ENCODE data around the gene SCRN1. TPM values are rescaled to one million over a fixed set of nuclear protein-coding genes. Genes with fewer than 3 reads are reported as not detected.
"Not testable (repeated sequence)": the region's sequence is repeated elsewhere in the genome, so short reads cannot be mapped to it uniquely, and the experiment has no call there.

Gene SCRN1
- total RNA-seq, 1 donor from 2014 or later, result 36.9 TPM

DNA sequence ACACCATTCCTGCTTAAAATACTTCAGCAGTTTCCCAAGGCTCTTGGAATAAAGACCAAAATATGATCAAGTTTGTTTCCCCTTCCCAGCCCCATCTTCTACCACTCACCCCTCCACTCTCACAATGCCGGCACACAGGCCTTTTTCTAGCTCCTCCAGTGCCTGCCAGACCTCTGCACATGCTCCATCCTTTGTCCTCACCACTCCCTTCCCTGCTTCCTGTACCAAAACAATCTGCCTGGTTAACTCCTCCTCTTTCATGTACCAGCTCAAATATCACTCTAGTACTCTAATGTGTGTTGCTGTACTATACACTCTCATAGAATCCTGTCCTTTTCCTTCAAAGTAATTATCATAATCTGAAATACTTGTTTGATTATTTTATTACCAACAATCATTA, 19.4 kb downstream of the SCRN1 start:
- no peak for DNase-seq (ENCODE audit: low spot score)

DNA sequence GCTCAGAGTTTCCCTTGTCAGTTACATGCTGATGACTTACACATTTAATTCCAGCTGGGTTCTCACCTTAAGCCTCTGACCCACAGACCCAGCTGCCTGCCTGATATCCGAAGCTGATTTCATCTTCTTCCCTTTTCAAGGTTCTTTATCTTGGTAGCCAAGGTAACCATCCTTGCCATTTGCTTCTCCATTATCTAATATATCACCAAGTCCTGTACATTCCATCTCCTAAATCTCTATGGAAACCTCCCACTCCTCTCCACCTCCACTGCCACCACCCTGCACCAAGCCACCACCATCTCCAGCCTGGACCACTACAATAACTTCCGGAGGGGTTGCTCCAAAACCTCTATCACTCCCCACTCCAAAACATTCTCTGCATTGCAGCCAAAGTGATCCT, 19.9 kb downstream of the SCRN1 start:
- DNase-seq (ENCODE audit: low spot score), result no peak

DNA sequence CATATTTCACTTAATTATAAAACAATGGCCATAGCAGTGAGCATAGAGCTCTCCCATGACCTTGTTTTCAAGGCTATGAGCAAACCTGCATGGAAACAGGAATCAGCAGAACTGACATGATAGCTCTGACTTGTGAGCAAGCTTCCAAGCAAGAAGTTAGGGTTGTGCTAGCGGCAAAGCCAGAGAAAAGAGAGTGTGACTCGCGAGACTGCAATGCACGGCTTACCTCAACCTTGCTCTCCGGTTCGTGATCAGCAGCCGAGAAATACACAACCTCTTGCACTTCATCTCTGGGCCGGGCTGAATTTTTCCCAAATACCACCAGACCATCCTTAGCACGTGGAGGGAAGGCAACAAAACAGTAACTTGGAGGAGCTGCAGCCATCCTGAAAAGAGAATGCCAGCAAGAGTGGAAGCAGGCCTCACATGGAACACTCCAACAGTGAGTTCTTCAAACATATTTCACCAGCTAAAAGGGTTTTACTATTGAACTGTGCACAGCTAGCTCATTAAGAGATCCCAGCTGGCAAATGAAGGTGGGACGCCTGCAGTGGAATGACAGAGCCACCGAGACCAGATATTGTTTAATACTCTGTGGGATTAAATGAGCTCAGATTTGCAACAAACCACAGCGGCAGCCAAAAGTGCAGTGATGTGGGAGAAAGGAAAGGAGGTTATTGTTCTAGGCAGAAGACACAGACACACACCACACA, 20.8 kb downstream of the SCRN1 start:
- DNase-seq (ENCODE audit: low spot score), result no peak

DNA sequence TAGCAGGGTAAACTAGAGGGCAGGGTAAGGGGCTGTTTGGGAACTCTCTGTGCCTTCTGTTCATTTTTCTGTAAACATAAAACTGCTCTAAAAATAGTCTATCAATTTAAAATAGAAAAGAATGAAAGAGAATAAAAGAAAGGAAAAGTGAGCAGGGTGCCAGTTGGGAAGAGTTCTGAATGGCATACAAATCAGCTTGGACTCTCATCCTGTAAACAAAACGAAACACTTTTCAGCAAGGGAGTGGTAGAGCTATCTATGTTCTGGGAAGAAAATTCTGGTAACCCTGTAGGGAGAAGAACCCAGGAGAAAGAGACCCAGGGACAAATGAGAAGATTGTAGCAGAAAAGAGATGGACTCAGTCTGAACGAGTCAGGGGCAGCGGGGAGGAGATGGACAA, 24.6 kb downstream of the SCRN1 start:
- no peak for DNase-seq (ENCODE audit: low spot score)

GRCh38 chr7:29962035-29962434, 27.6 kb downstream of the SCRN1 start:
- no peak for DNase-seq (ENCODE audit: low spot score)

GRCh38 chr7:29961611-29962010, 28.0 kb downstream of the SCRN1 start:
- DNase-seq (ENCODE audit: low spot score), result not testable (repeated sequence)

GRCh38 chr7:29958667-29959358, 30.8 kb downstream of the SCRN1 start:
- DNase-seq (ENCODE audit: low spot score), result no peak

GRCh38 chr7:29957521-29958310, 31.9 kb downstream of the SCRN1 start:
- DNase-seq (ENCODE audit: low spot score), result no peak

DNA sequence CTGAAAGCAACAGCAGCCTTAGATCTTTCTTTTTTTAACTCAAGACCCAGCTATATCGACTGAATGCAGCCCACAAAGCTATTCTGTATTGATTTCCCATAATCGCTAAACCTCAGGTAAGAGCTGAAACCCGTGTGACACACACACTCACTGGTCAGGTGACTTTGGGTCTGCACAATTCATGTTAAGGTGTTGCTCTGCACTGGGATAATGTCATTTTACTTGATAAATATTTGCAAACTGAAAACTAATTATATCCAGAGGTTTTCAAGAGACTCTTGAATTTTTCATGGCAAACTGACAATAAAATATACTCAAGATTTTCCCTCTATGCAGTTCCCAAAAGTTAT, 33.1 kb downstream of the SCRN1 start:
- no peak for DNase-seq (ENCODE audit: low spot score)

GRCh38 chr7:29955799-29956486, 33.7 kb downstream of the SCRN1 start:
- DNase-seq (ENCODE audit: low spot score), result no peak

GRCh38 chr7:29955075-29955792, 34.4 kb downstream of the SCRN1 start:
- no peak for DNase-seq (ENCODE audit: low spot score)

DNA sequence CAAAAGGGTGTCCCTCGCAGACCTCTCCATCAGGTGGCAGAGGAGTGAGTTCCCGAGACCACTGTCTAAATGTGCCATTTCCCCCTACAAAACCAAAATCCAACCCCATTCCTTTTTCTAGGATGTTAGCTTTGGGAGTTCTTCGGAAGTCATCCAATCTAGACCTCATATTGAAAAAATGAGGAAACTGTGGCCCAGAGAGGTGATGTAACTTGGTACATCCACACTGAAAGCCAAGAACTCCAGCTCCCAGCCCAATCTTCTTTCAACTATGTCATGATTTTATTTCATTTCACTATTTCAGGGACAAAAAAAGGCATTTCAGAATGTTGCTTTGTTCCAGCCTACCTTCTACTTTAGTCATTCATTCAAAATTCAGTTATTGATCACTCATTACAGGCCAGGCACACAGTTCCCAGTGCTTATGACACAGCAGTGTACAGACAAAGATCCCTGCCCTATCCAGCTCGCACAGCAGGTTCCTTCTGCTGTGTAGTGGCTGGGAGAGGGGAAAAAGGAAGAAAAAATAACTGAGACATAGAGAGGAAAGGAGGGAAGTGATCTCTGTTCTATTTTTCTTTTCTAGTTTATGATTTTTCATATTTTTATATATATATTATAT, 35.8 kb downstream of the SCRN1 start:
- no peak for DNase-seq (ENCODE audit: low spot score)

DNA sequence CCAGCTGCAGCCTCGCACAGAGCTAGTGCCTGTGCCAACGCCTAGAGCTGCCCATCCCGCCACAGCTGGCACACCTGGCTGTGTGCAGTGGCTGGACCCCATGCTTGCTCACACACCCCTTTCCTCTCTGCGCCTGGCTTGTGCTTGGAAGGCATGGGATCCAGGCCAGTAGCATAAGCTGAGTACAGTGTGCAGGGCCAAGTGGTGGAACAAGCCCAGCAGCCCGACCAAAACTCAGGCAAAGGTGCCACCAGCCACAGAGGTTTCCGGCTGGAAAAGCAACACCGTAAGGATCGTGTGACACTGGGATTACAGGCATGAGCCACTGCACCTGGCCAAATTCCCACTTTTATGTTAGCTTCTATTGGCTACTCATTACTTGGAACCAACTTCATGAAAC, 38.4 kb downstream of the SCRN1 start:
- no peak for DNase-seq (ENCODE audit: low spot score)

- no peak for DNase-seq (ENCODE audit: low spot score)
Measured at GRCh38 chr7:29950480-29950879, 39.1 kb downstream of the SCRN1 start.

- DNase-seq (ENCODE audit: low spot score), result no peak
Measured at GRCh38 chr7:29948587-29948986, 41.0 kb downstream of the SCRN1 start.

DNA sequence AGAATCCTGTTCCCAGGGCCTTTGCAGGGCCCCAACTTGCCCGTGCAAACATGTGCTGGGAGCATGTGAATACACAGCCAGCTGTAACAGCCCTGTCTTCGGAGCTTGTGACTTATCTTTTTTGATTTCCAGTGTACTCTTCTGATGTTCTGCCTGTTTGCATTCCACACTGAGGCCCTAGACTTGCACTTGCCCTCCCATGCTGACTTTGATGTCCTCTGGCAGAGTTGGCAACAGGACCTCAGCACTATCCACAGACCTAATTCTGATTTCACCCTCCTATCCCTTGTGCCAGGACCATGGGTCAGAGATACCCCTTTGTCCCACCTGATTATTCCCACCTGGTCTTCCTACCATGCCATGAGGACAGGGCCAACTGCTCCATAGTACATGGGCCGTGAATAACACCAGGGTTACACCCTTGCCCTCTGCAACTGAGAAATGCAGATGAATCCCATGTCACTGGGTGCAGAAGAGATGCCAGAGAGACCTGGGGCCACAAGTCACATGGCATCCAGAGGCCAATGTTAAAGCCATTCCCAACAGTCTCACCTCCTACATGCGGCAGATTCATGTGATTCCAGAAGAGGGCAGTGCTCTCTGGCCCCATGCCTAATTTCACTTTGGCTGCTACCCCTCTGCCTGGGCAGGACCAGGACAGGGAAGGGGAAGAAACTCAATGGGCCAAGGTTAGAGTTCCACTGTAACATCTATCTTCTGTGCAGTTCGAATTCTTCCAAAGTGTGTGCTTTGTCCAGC, 43.0 kb downstream of the SCRN1 start:
- no peak for DNase-seq (ENCODE audit: low spot score)

DNA sequence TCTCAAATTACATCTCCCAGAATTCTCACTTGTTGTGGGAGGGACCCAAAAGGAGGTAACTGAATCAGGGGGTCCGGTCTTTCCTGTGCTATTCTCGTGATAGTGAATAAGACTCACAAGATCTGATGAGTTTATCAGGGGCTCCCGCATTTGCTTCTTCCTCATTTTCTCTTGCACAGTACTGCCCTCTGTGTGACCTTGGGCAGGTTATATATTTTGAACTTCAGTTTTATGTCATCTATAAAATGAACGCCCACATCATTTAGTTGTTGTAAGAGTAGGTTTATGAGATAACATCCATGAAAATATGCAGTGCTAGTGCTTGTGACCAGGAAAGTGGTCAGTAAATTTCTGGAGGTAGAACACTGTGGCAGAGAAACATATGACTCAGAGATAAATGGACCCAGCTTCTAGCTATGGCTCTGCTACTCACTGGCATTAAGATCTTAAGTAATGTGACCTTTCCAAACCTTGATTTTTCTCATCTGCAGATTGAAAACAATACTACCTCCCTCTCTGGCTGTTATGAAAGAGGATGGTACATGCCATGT, 44.3 kb downstream of the SCRN1 start:
- DNase-seq (ENCODE audit: low spot score), result no peak

- no peak for DNase-seq (ENCODE audit: low spot score)
Measured at GRCh38 chr7:29940199-29940598, 49.4 kb downstream of the SCRN1 start.

GRCh38 chr7:29937132-29937531, 52.5 kb downstream of the SCRN1 start:
- no peak for DNase-seq (ENCODE audit: low spot score)

DNA sequence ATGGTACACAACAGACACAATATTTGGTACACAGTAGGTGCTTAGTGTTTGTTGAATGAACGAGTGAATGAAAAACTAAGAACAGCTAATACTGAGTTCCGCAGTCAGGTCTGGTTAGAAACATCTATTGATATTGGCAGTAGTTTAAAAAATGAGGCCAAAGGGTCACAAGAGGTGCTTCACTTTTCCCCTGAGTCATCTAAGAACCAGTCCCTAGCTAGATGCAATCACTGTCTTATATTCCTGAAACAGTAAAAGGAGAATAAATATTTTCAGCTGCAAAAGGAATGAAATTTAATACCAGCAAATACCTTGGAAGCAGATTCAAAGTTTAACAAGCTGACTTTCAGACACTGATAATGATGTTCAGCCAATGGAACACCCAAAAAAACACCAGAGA, 54.5 kb downstream of the SCRN1 start:
- DNase-seq (ENCODE audit: low spot score), result no peak

All from mesenteric fat pad (tissue), 1 donor.